Measurements from ENCODE around the gene TEX9.
"Not testable (repeated sequence)": the region's sequence is repeated elsewhere in the genome, so short reads cannot be mapped to it uniquely, and the experiment has no call there.

The TEX9 gene

GRCh38 chr15:56366211-56366610, 985 bp downstream of the TEX9 start:
- DNase-seq (ENCODE audit: low read depth in 2 of 2), result no peak

- no peak for DNase-seq (ENCODE audit: low read depth in 2 of 2)
Measured at GRCh38 chr15:56367156-56367555, 1.9 kb downstream of the TEX9 start.

- DNase-seq (ENCODE audit: low read depth in 2 of 2), result no peak
Measured at GRCh38 chr15:56369234-56369633, 4.0 kb downstream of the TEX9 start.

- DNase-seq (ENCODE audit: low read depth in 2 of 2), result no peak
Measured at GRCh38 chr15:56371495-56372147, 6.4 kb downstream of the TEX9 start.

GRCh38 chr15:56374693-56375092, 9.5 kb downstream of the TEX9 start:
- DNase-seq (ENCODE audit: low read depth in 2 of 2), result not testable (repeated sequence)

- DNase-seq (ENCODE audit: low read depth in 2 of 2), result not testable (repeated sequence)
Measured at GRCh38 chr15:56377822-56378221, 12.6 kb downstream of the TEX9 start.

- no peak for DNase-seq (ENCODE audit: low read depth in 2 of 2)
Measured at GRCh38 chr15:56383010-56383409, 17.8 kb downstream of the TEX9 start.

GRCh38 chr15:56385908-56386307, 20.7 kb downstream of the TEX9 start:
- no peak for DNase-seq (ENCODE audit: low read depth in 2 of 2)

- DNase-seq (ENCODE audit: low read depth in 2 of 2), result no peak
Measured at GRCh38 chr15:56390739-56391267, 25.6 kb downstream of the TEX9 start.

GRCh38 chr15:56393277-56393676, 28.1 kb downstream of the TEX9 start:
- DNase-seq (ENCODE audit: low read depth in 2 of 2), result no peak

GRCh38 chr15:56394909-56395308, 29.7 kb downstream of the TEX9 start:
- no peak for DNase-seq (ENCODE audit: low read depth in 2 of 2)

- DNase-seq (ENCODE audit: low read depth in 2 of 2), result not testable (repeated sequence)
Measured at GRCh38 chr15:56397325-56397724, 32.1 kb downstream of the TEX9 start.

GRCh38 chr15:56399209-56399608, 34.0 kb downstream of the TEX9 start:
- DNase-seq (ENCODE audit: low read depth in 2 of 2), result not testable (repeated sequence)

- DNase-seq (ENCODE audit: low read depth in 2 of 2), result no peak
Measured at GRCh38 chr15:56410721-56411120, 45.5 kb downstream of the TEX9 start.

- no peak for DNase-seq (ENCODE audit: low read depth in 2 of 2)
Measured at GRCh38 chr15:56411122-56411749, 46.0 kb downstream of the TEX9 start.

- DNase-seq (ENCODE audit: low read depth in 2 of 2), result not testable (repeated sequence)
Measured at GRCh38 chr15:56413114-56413733, 48.0 kb downstream of the TEX9 start.

- no peak for DNase-seq (ENCODE audit: low read depth in 2 of 2)
Measured at GRCh38 chr15:56425276-56425675, 60.0 kb downstream of the TEX9 start.

GRCh38 chr15:56425976-56426375, 60.8 kb downstream of the TEX9 start:
- DNase-seq (ENCODE audit: low read depth in 2 of 2), result no peak

GRCh38 chr15:56428821-56429458, 63.7 kb downstream of the TEX9 start:
- DNase-seq (ENCODE audit: low read depth in 2 of 2), result no peak

- no peak for DNase-seq (ENCODE audit: low read depth in 2 of 2)
Measured at GRCh38 chr15:56432304-56432703, 67.1 kb downstream of the TEX9 start.

- DNase-seq (ENCODE audit: low read depth in 2 of 2), result no peak
Measured at GRCh38 chr15:56440214-56440770, 75.1 kb downstream of the TEX9 start.

- DNase-seq (ENCODE audit: low read depth in 2 of 2), result no peak
Measured at GRCh38 chr15:56442354-56442753, 77.1 kb downstream of the TEX9 start.
